GM18909 (cell line): Measurements from ENCODE around the gene SLCO2A1.

Source experiments
- ATAC-seq: cut with Tn5 transposase; IDR thresholded peaks from one replicate; pipeline ENCODE4 v1.9.1; 2021; ENCODE audit warnings: mild to moderate bottlenecking; ENCODE audit not compliant: unreplicated experiment, poor library complexity

The SLCO2A1 gene

DNA sequence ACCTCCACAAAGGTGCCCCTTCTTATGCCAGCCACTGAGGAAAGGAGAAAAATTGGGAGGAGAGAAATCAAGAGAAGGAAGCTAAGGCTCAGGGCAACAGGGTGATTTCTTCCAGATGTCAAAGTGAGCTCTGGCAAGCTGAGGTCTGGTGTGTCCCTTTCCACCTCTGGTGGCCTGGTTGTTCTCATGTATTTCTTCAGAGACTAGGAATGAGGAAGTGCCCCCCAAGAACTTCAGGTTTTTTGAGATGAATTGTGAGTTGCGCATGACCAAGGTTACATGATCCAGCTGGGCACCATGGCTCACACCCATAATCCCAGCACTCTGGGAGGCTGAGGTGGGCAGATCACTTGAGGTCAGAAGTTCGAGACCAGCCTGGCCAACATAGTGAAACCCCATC lies 139.7 kb downstream of the SLCO2A1 start:
- ATAC-seq, result no peak

DNA sequence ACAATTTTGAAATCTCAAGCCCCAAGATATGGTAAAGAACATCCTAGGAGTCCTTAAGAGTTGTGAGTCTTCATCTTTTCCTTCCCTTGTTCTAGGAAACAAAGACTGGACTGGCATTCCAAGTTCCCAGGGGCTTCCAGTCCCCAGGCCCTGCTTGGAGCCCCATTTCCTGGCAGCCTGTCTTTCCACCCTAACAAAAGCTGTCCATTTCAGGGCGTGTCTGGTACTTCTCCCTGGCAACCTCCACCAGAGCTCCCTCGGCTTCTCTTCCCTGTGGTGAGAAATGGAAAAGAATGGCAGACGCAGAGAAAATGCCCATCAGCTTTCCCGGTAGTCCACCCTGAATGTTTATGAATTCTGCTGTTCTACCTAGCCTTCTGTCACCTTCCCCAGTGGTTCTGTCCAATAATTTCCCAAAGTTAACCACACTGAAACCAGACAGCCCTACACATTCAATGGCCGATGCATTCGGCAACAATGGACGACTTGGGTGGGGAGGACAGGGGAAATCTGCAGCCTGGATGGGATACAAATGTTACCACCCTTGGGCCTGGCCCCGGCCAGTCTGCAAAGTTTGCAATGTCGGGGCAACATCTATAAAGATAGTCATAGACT lies 140.9 kb downstream of the SLCO2A1 start:
- no peak for ATAC-seq

DNA sequence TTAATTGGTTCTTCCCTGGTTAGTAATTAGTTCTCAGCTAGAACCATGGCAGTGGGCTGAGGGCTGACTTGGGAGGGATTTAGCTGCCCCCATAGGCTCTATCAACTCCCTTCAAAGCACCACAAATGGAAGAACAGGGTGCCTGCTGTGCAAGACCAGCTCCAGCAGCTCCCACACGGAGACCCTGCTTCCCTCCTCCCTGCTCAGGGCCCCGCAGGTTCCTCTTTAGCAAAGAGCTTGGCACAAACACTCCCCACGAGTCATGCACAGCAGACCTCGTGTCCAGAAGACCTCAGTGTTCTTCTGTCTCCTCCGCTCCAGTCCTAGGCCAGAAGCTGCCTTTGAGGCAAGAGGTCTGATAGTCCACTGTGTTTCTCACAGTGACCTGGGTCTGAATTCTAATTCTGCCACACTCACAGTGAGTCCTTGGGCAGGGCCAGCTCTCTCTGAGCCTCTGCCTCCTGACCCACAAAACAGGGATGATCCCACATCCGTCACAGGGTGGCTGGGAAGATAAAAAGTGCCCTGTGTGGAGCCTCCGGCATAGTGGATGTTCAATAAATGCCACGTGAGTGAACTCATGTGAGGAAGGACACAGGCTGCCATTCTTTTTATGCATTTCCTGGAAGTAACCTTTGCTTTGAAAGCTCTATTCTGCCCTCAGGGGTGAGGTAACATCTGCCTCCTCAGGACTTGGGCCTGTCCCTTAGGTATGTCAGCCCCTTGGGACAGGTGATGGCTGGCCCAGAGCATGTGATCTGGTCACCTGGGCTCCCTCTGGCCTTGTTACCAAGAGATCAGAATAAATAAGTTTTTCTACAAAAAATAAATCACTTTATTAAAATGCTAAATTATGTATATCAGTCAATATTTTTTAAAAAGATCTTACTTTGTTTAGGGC lies 141.7 kb downstream of the SLCO2A1 start:
- ATAC-seq, result no peak

DNA sequence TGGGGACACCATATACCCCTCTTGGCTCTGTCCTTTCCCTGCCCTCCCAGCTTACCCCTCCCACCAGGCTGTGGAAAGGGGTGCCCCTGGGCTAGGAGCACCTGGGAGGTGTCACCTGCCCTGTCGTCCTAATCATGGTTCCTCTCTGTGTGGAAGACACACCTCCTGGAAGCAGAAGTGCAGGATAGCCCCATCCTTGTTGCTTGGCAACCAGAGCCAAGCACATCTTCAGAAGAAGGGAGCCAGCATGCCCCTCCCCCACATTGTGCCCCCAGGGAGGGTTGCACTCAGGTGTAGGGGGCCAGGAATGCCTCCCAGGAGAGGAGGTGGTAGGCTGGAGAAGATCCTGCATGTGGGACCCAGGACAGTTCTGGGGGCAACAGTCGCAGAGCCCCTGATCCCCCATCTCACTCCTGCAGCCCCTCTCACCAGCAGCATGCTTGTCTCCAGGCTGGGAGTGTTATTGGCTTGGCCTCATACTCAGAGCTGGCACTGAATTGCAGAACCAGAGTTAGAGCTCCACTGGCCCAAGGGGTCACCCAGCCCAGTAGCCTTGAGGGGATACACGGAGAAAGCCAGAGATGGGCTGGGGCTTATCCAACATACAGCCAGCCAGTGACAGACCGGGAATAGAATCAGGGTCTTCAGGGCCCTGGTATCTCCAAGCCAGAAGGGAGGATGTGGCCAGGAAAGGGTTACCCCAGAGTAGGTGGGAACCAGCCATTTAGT lies 142.5 kb downstream of the SLCO2A1 start:
- no peak for ATAC-seq

DNA sequence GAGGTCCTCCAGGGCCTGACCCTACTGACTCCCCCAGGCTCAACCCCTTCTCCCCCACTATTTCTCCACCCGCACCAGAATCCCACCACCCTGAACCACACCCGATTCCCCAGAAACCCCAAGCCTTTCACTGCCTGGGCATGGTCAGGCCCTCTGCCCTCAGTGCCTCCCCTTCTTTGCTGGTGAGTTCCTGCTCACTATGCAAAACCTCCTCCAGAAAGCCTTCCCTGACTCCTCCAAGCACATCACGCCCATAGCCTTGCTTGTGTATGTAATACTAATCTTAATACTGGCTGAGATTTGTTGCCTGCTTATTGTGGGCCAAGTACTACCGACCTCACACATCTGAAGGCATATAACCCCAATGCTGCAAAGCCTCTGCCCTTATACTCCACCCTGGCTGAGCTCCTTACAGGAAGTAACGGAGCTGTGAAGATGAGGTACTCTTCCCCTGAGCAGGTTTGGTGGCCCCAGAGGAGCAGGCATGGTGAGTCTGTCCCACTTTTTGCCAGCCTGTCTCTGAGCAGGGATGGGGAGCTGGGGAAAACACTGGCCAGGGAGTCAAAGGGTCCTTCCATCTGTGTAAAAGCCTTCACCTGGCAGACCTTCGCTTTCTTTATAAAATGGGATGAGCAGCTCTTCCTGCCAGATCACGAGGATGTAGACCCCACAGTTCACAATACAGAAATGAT lies 143.5 kb downstream of the SLCO2A1 start:
- ATAC-seq, result no peak

DNA sequence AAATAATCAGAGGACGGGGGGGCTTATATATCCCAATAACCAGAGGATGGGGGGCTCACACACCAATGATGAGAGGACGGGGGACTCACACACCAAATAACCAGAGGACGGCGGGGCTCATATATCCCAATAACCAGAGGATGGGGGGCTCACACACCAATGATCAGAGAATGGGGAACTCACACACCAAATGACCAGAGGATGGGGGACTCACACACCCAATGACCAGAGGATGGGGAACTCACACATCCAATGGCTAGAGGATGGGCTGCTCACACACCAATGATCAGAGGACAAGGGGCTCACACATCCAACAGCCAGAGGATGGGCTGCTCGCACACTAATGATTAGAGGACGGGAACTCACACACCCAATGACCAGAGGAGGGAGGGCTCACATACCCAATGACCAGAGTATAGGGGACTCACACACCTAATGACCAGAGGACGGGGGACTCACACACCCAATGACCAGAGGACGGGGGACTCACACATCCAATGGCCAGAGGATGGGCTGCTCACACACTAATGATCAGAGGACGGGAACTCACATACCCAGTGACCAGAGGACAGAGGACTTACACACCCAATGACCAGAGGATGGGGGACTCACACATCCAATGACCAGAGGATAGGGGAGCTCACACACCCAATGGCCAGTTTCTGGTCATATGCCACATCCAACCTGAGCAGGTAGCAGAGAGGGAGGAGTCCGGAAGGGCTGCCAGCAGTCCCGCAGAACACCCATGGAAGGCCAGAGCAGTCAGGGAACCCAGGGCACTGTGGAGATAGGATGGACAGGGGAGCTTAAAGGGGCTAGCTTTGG lies 144.6 kb downstream of the SLCO2A1 start:
- no peak for ATAC-seq

DNA sequence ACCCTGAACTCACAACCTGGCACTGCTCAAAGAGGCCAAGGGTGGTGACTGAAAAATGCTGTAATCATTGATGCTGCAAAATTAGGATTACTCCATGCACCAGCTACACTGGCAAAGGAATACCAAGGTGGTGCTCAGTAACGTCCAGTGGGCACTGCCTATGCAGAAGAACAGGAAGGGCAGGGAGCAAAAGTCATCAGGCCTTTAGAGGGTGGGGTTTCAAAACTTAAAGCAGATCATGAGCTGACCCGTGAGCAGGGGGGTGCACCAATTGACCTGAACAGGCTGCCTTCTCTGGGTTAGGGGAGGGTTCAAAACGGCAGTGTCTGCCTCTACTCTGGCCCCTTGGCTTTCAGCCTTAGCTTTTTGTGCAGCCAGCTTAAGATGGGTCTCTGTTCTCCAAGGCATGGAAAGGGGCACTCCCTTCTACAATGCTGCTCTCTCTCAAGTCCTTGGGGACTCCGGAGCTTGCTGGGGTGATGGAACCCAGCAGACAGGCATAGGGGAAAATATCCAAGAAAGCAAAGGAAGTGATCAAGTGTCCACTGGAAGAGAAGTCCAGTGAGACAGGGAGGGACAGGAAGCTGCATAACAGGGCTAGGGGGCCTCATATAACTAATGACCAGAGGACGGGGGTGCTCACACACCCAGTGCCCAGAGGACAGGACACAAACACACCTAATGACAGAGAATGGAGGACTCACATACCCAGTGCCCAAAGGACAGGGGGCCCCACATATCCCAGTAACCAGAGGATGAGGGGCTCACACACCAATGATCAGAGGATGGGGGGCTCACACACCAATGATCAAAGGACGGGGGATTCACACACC lies 145.5 kb downstream of the SLCO2A1 start:
- ATAC-seq, result no peak

DNA sequence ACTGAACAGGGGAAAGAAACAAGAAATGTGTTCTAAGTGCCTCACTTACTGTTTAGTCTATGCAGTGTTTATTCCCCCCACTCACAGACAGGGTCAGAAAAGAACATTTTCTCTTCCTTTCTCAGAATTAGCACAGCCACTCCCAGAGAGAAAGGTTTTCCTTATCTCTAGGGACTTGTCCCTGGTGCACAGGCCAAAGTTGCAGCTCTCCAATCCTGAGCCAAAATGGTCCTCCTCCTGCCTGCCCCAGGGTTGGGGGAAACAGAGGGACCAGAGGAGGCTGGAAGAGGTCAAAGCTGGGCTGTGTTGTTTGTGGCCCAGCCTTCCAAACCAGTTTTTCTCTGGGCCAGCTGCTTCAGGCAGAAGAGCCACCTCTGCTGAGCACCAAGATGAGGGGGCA lies 146.1 kb downstream of the SLCO2A1 start:
- no peak for ATAC-seq

DNA sequence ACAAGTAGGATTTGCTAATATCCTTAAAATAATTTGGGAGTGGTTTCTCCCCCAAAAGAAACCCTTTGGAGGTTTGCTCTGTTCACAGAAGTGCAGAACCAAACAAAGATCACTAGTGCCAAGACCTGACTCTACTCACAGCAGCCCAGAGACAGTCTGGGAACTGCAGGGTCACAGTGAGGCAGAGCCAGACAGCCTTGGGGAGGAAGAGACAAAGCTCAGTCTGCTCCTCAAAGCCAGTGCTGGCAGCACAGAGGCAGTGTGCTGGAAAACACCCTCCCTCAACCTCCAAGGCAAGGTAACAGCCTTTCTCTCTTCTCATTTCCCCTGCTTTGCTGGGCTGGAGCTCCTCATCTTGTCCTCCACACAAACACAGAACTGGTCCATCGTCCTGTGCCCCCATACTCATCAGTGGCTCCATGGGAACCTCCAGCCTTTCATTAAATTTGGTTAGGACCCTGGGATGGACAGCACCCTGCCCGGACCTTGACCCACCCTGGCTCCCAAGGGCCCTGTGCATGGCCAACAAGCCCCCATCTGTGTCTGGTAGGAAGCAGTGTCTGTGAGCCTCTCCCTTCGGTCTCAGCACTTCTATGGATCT lies 146.6 kb downstream of the SLCO2A1 start:
- no peak for ATAC-seq

DNA sequence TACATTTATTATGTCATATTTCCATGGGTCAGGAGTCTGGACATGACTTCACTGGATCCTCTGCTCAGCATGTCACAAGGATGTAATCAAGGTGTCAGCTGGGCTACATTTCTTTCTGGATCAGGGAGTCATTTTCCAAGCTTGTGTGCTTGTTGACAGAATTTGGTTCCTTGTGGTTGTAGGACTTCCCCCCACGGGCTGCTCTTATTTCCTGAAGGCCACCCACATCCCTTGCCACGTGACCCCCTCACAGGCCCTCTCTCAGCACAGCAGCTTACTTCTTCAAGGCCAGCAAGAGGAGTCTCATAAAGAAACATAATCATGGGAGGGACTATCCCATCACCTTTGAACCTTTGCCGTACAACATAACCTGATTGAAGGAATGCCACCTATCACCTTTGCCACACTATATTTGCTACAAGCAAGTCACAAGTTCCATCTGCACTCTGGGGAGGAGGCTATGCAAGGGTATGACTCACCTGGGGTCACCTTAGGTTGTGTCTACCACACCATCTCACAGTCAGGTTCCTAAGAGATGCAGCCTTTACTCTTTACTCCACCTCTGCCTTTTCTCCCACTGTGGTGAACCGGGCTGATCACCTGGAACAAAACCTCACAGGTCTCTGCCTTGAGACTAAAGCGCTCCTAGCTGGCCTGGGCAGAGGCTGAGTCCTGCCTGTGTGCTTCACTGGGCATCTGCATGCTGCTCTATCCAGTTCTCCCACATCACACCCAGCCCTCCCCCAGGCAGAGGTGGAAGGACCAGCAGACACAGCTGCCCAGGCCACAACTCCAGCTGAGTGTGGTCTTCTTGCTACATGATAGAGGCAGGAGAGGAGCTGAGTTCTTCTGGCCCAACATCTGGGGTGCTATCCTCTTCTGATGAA lies 147.5 kb downstream of the SLCO2A1 start:
- ATAC-seq, result no peak

DNA sequence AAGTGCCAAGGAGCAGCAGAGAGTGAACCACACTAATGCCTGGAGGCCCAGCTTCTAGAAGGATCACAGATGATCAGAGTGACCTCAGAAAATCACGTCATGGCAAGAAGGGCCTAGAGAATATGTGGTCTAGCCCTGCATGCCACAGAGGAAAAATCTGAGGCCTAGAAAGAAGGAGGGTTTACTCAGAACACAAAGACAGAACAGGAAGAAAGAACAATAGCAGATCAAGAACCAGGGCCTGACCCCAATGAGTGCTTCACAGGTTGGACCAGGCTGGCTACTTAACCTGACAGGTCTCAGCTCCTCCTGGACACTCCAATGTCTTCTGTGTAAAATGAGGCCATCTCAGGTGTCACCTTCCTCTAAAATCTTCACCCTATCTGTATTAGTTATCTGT lies 148.2 kb downstream of the SLCO2A1 start:
- ATAC-seq, result no peak

DNA sequence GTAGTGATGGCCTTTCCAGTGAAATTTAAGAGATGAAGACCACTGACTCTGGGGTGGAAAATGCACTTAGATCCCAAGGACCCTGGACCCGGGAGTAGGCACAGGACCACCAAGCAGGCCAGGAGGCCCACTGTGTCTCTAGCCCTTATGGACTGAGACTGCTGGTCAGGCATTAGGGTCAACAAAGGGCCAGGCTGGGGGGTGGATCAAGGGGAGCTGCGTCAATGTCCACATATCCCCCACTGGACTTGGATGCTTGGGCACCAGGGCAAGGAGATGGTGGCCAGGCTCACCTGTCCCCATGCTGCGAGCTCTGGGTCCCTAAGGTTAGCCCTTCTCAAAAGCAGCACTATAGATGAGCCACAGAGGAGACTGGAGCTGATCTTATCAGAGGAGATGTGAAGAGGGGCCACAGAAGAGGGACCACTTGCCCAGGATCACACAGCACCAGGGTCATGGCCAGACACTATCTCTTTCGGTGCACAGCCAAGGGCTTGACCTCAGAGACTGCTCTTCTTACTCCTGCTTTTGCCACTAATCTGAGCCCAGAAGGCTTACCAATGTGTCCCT lies 148.8 kb downstream of the SLCO2A1 start:
- ATAC-seq, result no peak

DNA sequence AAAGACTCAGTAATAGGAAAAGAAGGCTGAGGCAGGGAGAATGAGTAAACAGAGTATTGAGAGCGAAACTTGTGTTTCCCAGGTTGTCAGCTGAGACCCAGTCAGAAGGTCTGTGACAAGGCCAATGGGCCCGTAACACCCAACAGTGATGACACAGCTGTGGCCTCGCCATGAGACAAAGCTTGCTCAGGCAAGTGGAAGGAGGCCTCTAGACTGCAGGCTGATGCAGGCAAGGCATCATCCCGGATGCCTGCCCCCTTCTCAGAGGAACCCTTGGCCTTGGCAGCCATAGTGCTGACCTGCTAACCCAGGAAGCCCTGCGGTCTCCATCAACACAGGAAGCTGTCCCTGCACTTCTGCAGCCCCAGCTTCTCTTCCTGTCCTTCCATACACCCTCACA lies 149.4 kb downstream of the SLCO2A1 start:
- ATAC-seq, result no peak

DNA sequence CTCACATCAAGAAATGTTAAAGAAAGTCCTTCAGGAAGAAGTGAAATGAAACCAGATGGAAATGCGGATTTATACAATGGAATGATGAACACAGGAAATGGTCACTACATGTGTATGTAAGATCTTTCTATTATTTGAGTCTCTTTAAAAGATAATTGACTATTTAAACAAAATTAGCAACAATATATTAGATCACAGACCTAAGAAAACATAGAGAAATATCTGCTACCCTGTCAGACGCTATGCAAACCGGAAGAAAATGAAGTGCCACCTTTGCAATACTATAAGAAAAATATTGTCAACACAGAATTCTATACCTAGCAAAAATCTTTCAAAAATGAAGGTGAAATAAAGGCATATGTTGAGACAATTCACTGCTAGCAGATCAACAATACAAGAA lies 151.2 kb downstream of the SLCO2A1 start:
- no peak for ATAC-seq
